Measurements from ENCODE around the gene LRIG1. TPM values are rescaled to one million over a fixed set of nuclear protein-coding genes. Genes with fewer than 3 reads are reported as not detected.
A peak's percentile ranks its signal among the peaks of the same experiment; 100 is the strongest.

The LRIG1 gene
- total RNA-seq, 1 experiment from 2014 or later: 52.4 TPM

DNA sequence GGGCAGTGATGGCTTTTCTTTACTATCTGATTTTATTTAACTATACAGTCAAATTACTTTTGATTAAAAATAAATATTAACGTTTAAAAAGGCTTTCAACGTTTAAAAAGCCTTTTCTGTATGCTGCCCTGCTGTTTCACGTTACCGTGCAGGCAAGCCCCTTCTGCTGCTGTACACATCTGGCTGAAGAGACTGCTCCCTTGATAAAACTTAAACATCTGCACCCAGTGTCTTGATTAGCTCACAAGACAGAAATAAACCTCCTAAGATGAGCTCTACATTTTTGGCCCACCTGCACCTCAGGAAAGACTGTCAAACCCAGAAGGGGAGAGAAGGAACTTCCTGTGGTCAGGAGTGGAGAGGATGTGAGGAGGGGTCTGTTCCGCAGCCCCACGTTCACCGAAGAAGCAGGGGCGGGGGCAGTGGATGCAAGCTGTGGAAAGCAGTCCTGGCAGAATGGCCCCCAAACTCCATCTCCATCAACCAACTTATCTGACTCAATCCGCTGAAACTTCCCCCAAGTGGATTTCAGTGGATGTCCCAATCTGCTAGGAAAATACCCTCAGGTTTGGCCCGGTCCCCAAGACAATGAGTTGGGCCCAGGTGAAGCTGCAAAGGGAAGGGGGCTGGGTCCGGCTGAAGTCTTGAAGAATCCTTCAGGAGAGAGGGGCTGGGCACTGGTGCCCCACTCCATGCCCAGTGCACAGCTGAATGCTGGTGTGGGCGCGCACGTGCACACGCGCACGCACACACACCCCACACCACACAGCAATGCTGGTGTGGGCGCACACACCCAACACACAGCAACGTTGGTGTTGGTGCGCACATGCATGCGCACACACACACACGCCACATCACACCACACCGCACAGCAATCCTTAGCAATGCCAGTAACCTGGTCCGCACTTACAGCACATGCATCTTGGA is 88.6 kb downstream of the LRIG1 start:
- Histone ChIP-seq H3K9ac (ENCODE audit: low read length) (peak overlapping the region; percentile 67), H3K36me3 (ENCODE audit: insufficient read depth, low read length) (peaks cover 4% of the 10 kb centered on the region)

GRCh38 chr3:66411474-66411873 is 89.3 kb downstream of the LRIG1 start:
- Histone ChIP-seq H3K36me3 (ENCODE audit: insufficient read depth, low read length) (peaks cover 10% of the 10 kb centered on the region), H3K4me1 (ENCODE audit: low read length) (peaks cover 93% of the 10 kb centered on the region), H3K4me3 (ENCODE audit: low read length) (peak overlapping the region; percentile 52), H3K79me2 (ENCODE audit: low read length) (peaks cover 4% of the 10 kb centered on the region; the same call in 1 of the 2 replicates), H3K27me3 (ENCODE audit: low read length) (no peaks in the 10 kb centered on the region), H3K27ac (ENCODE audit: low read length) (peak overlapping the region; percentile 97), H2AFZ (ENCODE audit: low read length) (no peak overlapping the region), H3K9me2 (replicated peaks; ENCODE audit: insufficient read depth, low read length) (no peaks in the 10 kb centered on the region), H3K4me2 (ENCODE audit: low read depth, low read length, poor library complexity, severe bottlenecking) (peak overlapping the region; percentile 75), H4K20me1 (ENCODE audit: insufficient read depth, low read depth, low read length) (no peaks in the 10 kb centered on the region), H3K9me3 (ENCODE audit: low read length) (no peaks in the 10 kb centered on the region), H3K9ac (ENCODE audit: low read length) (peak overlapping the region; percentile 72)
- DNase-seq: peak; percentile 89

More for the DNA sequence above, 88.6 kb downstream of the LRIG1 start:
- peaks cover 97% of the 10 kb centered on the region for H3K4me1 ChIP-seq (ENCODE audit: low read length)
- peak overlapping the region; percentile 43; the same call in 1 of the 2 replicates for H3K4me3 ChIP-seq (ENCODE audit: low read length)
- peak overlapping the region; percentile 66 for H3K4me2 ChIP-seq (ENCODE audit: low read depth, low read length, poor library complexity, severe bottlenecking)
- no peaks in the 10 kb centered on the region for H3K27me3 ChIP-seq (ENCODE audit: low read length)
- peaks cover 4% of the 10 kb centered on the region; the same call in 1 of the 2 replicates for H3K79me2 ChIP-seq (ENCODE audit: low read length)
- no peaks in the 10 kb centered on the region for H3K9me3 ChIP-seq (ENCODE audit: low read length)
- peak overlapping the region; percentile 97 for H3K27ac ChIP-seq (ENCODE audit: low read length)
- H3K9me2 ChIP-seq (replicated peaks; ENCODE audit: insufficient read depth, low read length): no peaks in the 10 kb centered on the region
- no peaks in the 10 kb centered on the region for H4K20me1 ChIP-seq (ENCODE audit: insufficient read depth, low read depth, low read length)
- peak; percentile 88 for DNase-seq
- no peak overlapping the region for H2AFZ ChIP-seq (ENCODE audit: low read length)

DNA sequence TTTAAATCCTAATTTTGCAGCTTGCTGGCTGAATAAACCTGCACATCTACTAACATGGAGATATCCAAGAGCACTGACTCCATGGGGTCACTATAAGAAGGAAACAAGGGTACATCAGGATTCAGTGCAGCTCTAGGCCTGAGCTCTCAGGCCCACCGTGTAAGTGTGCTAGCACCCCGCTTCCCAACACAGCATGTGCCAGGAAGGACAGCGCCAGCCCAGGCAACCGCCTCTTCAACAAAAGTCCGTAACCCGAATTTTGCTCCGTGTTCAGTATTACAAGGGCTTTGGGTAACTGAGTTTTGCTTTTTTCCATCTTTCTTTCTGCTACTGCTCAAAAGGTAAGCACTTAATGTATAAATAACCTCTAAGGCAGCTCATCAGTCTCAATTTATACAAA is 89.8 kb downstream of the LRIG1 start:
- peak overlapping the region; percentile 75 for H3K4me2 ChIP-seq (ENCODE audit: low read depth, low read length, poor library complexity, severe bottlenecking)
- no peaks in the 10 kb centered on the region for H3K9me3 ChIP-seq (ENCODE audit: low read length)
- no peak for DNase-seq
- peak overlapping the region; percentile 52 for H3K4me3 ChIP-seq (ENCODE audit: low read length)
- H3K9me2 ChIP-seq (replicated peaks; ENCODE audit: insufficient read depth, low read length): no peaks in the 10 kb centered on the region
- H3K4me1 ChIP-seq (ENCODE audit: low read length): peaks cover 88% of the 10 kb centered on the region
- H2AFZ ChIP-seq (ENCODE audit: low read length): no peak overlapping the region
- H3K79me2 ChIP-seq (ENCODE audit: low read length): peaks cover 4% of the 10 kb centered on the region; the same call in 1 of the 2 replicates
- H3K27ac ChIP-seq (ENCODE audit: low read length): peak overlapping the region; percentile 97
- H3K9ac ChIP-seq (ENCODE audit: low read length): peak overlapping the region; percentile 72
- H3K27me3 ChIP-seq (ENCODE audit: low read length): no peaks in the 10 kb centered on the region
- no peaks in the 10 kb centered on the region for H4K20me1 ChIP-seq (ENCODE audit: insufficient read depth, low read depth, low read length)
- H3K36me3 ChIP-seq (ENCODE audit: insufficient read depth, low read length): peaks cover 10% of the 10 kb centered on the region

GRCh38 chr3:66409771-66410754 is 90.8 kb downstream of the LRIG1 start:
- Histone ChIP-seq H3K4me1 (ENCODE audit: low read length) (peaks cover 79% of the 10 kb centered on the region), H3K27ac (ENCODE audit: low read length) (peak overlapping the region; percentile 97), H2AFZ (ENCODE audit: low read length) (no peak overlapping the region), H3K36me3 (ENCODE audit: insufficient read depth, low read length) (peaks cover 10% of the 10 kb centered on the region), H3K4me3 (ENCODE audit: low read length) (peak overlapping the region; percentile 52; the same call in 1 of the 2 replicates), H3K79me2 (ENCODE audit: low read length) (peaks cover 4% of the 10 kb centered on the region; the same call in 1 of the 2 replicates), H3K27me3 (ENCODE audit: low read length) (no peaks in the 10 kb centered on the region), H3K4me2 (ENCODE audit: low read depth, low read length, poor library complexity, severe bottlenecking) (peak overlapping the region; percentile 75), H3K9me2 (replicated peaks; ENCODE audit: insufficient read depth, low read length) (no peaks in the 10 kb centered on the region), H3K9me3 (ENCODE audit: low read length) (no peaks in the 10 kb centered on the region), H3K9ac (ENCODE audit: low read length) (peak overlapping the region; percentile 72), H4K20me1 (ENCODE audit: insufficient read depth, low read depth, low read length) (no peaks in the 10 kb centered on the region)
- no peak for DNase-seq

DNA sequence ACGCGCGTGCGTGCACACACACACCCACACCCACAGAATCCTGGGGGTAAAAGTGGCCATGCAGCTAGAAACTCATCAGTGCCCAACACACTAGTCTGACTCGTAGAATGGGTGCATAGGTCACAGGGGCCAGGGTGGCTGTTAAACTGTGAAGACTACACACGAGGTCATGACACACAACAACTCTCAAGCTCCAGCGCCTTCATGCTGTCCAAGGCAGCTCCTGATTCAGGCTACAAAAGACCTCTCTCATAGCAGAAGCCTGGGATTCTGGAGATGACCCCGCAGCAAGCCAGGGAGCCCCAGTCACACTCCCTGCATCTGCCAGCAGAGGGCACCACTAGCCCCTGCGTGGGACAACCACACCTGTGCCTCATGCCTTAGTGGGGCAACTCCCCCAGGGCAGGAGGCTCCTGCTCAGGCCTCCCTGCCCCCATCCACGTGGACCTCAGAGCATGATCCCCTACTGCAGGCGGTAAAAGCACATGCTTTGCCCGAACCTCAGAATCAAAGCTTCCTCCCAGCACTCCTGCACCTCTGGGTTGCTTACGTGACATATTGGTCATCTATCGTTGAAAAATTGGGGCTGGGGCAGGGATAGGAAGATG is 93.1 kb downstream of the LRIG1 start:
- Histone ChIP-seq H3K4me1 (ENCODE audit: low read length) (peaks cover 57% of the 10 kb centered on the region), H3K27ac (ENCODE audit: low read length) (peak overlapping the region; percentile 97), H3K4me3 (ENCODE audit: low read length) (no peak overlapping the region), H3K9me2 (replicated peaks; ENCODE audit: insufficient read depth, low read length) (no peaks in the 10 kb centered on the region), H3K27me3 (ENCODE audit: low read length) (no peaks in the 10 kb centered on the region), H3K9me3 (ENCODE audit: low read length) (no peaks in the 10 kb centered on the region), H3K36me3 (ENCODE audit: insufficient read depth, low read length) (peaks cover 10% of the 10 kb centered on the region), H3K79me2 (ENCODE audit: low read length) (peaks cover 4% of the 10 kb centered on the region; the same call in 1 of the 2 replicates), H3K4me2 (ENCODE audit: low read depth, low read length, poor library complexity, severe bottlenecking) (peak overlapping the region; percentile 45), H4K20me1 (ENCODE audit: insufficient read depth, low read depth, low read length) (no peaks in the 10 kb centered on the region), H2AFZ (ENCODE audit: low read length) (no peak overlapping the region), H3K9ac (ENCODE audit: low read length) (peak overlapping the region; percentile 52)
- peak; percentile 96 for DNase-seq

- no peaks in the 10 kb centered on the region for H3K9me3 ChIP-seq (ENCODE audit: low read length)
- H2AFZ ChIP-seq (ENCODE audit: low read length): no peak overlapping the region
- no peaks in the 10 kb centered on the region for H4K20me1 ChIP-seq (ENCODE audit: insufficient read depth, low read depth, low read length)
- no peak overlapping the region for H3K4me3 ChIP-seq (ENCODE audit: low read length)
- peaks cover 4% of the 10 kb centered on the region; the same call in 1 of the 2 replicates for H3K79me2 ChIP-seq (ENCODE audit: low read length)
- H3K27me3 ChIP-seq (ENCODE audit: low read length): no peaks in the 10 kb centered on the region
- H3K27ac ChIP-seq (ENCODE audit: low read length): peak overlapping the region; percentile 41; the same call in 1 of the 2 replicates
- DNase-seq: no peak
- peaks cover 10% of the 10 kb centered on the region for H3K36me3 ChIP-seq (ENCODE audit: insufficient read depth, low read length)
- no peak overlapping the region for H3K4me2 ChIP-seq (ENCODE audit: low read depth, low read length, poor library complexity, severe bottlenecking)
- no peak overlapping the region for H3K9ac ChIP-seq (ENCODE audit: low read length)
- H3K4me1 ChIP-seq (ENCODE audit: low read length): peaks cover 50% of the 10 kb centered on the region
- no peaks in the 10 kb centered on the region for H3K9me2 ChIP-seq (replicated peaks; ENCODE audit: insufficient read depth, low read length)
Measured at GRCh38 chr3:66406831-66407610, 93.8 kb downstream of the LRIG1 start.

DNA sequence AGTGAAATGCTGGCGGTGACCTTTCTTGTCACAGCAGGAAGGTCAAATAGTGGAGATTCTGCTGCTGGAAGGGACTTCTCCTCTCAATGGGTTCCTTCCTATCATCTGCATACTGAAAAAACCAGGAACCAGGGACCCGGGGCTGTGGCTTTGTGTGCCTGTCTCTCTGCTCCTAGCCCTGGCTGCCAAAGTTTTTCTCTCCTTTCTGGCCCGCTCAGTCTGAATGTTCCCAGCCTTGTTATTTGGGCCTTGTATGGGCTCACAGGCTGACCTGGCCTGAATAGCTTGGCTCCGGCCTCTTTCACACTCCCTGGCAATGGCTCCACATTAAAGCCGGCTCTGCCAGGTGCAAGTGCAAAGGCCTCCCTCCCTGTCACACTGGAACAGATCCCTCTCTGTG is 94.7 kb downstream of the LRIG1 start:
- no peaks in the 10 kb centered on the region for H3K9me3 ChIP-seq (ENCODE audit: low read length)
- H4K20me1 ChIP-seq (ENCODE audit: insufficient read depth, low read depth, low read length): no peaks in the 10 kb centered on the region
- DNase-seq: no peak
- peaks cover 4% of the 10 kb centered on the region; the same call in 1 of the 2 replicates for H3K79me2 ChIP-seq (ENCODE audit: low read length)
- no peak overlapping the region for H3K4me2 ChIP-seq (ENCODE audit: low read depth, low read length, poor library complexity, severe bottlenecking)
- peak overlapping the region; percentile 41; the same call in 1 of the 2 replicates for H3K27ac ChIP-seq (ENCODE audit: low read length)
- peaks cover 10% of the 10 kb centered on the region for H3K36me3 ChIP-seq (ENCODE audit: insufficient read depth, low read length)
- H2AFZ ChIP-seq (ENCODE audit: low read length): no peak overlapping the region
- H3K4me1 ChIP-seq (ENCODE audit: low read length): peaks cover 43% of the 10 kb centered on the region
- H3K9ac ChIP-seq (ENCODE audit: low read length): no peak overlapping the region
- H3K9me2 ChIP-seq (replicated peaks; ENCODE audit: insufficient read depth, low read length): no peaks in the 10 kb centered on the region
- H3K4me3 ChIP-seq (ENCODE audit: low read length): no peak overlapping the region
- H3K27me3 ChIP-seq (ENCODE audit: low read length): no peaks in the 10 kb centered on the region

Measured in Karpas-422 (cell line).